ENCODE results near the gene GLIPR2.

- TF ChIP-seq POLR2AphosphoS5 (IDR thresholded peaks at IDR 0.05; ENCODE audit: low read depth) (no peak), CTCF (conservative IDR thresholded peaks at IDR 0.05; ENCODE audit: low read depth in 2 of 2) (no peak), EZH2 (IDR thresholded peaks at IDR 0.05; ENCODE audit: low read depth, unreplicated experiment) (no peak), JUNB (IDR thresholded peaks at IDR 0.05; ENCODE audit: unreplicated experiment) (no peak), EZH2phosphoT487 (IDR thresholded peaks at IDR 0.05; ENCODE audit: unreplicated experiment) (no peak), STAT1 (IDR thresholded peaks at IDR 0.05; ENCODE audit: unreplicated experiment) (no peak), ZNF462 (CRISPR knock-in tag; IDR thresholded peaks at IDR 0.05) (no peak), ZNF114 (CRISPR knock-in tag; IDR thresholded peaks at IDR 0.05) (no peak), REST (IDR thresholded peaks at IDR 0.05; ENCODE audit: unreplicated experiment) (no peak), CREB1 (CRISPR knock-in tag; IDR thresholded peaks at IDR 0.05; ENCODE audit: low read depth) (no peak), ETS1 (IDR thresholded peaks at IDR 0.05) (no peak)
Observed at GRCh38 chr9:36138901-36139300, 2.4 kb downstream of the GLIPR2 start.

Data from GM23338 (cell line).